Measurements from ENCODE around the gene ZNF76.

DNA sequence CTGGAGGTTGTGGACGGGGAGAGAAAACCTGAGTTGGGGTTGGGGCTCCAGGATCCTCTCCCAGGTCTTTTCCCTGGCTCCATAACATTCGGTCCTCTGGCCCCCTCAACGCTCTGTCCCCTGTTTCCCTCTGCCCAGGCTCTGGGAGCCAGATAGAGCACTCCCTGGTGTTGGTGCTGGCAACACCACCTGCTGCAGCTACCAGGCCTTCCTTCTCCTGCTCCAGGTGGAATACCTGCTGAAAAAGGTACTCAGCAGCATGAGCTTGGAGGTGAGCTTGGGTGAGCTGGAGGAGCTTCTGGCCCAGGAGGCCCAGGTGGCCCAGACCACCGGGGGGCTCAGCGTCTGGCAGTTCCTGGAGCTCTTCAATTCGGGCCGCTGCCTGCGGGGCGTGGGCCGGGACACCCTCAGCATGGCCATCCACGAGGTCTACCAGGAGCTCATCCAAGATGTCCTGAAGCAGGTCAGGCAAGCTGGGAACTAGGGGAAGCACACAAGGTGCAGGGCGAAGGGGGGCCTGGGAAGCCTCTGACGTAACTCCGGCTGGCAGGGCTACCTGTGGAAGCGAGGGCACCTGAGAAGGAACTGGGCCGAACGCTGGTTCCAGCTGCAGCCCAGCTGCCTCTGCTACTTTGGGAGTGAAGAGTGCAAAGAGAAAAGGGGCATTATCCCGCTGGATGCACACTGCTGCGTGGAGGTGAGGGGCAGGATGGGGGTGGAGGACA, 52.7 kb downstream of the ZNF76 start:
- TF ChIP-seq, protein P1, sequence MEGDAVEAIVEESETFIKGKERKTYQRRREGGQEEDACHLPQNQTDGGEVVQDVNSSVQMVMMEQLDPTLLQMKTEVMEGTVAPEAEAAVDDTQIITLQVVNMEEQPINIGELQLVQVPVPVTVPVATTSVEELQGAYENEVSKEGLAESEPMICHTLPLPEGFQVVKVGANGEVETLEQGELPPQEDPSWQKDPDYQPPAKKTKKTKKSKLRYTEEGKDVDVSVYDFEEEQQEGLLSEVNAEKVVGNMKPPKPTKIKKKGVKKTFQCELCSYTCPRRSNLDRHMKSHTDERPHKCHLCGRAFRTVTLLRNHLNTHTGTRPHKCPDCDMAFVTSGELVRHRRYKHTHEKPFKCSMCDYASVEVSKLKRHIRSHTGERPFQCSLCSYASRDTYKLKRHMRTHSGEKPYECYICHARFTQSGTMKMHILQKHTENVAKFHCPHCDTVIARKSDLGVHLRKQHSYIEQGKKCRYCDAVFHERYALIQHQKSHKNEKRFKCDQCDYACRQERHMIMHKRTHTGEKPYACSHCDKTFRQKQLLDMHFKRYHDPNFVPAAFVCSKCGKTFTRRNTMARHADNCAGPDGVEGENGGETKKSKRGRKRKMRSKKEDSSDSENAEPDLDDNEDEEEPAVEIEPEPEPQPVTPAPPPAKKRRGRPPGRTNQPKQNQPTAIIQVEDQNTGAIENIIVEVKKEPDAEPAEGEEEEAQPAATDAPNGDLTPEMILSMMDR (IDR thresholded peaks at IDR 0.05), result no peak
- no peak for TF ChIP-seq EZH2 (IDR thresholded peaks at IDR 0.05)

All from neural progenitor cell (in vitro differentiated cells).